ENCODE results near the gene SELPLG. TPM values are rescaled to one million over a fixed set of nuclear protein-coding genes. Genes with fewer than 3 reads are reported as not detected.
"Not testable (repeated sequence)": the region's sequence is repeated elsewhere in the genome, so short reads cannot be mapped to it uniquely, and the experiment has no call there.

The SELPLG gene
- total RNA-seq, 1 donor from 2014 or later, result 55.6 TPM

DNA sequence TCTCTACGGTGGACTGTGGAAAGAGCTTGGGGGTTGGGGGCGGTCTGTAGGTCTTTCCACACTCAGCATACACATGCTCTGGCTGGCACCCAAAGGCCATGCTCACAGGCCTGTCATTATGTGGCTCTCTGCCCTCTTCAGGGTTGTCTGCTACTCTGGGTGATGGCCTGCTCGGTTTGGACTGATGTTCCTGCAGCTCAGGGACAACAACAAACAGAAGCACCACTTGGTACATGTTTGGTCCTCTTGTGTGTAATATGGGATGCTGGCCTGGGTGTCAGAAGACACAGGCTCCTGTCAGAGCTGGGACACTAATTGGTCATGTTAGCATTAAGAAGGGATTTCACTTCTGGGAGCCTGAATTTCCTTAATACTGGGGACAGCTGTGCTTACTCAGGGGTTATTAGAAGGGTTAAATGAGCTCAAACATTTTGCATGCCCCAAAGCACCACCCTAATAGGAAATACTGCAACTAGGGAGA, 32.7 kb upstream of the SELPLG start:
- no peak for DNase-seq (ENCODE audit: low spot score)
- Mint-ChIP-seq H3K4me3 (ENCODE audit: low read depth) (no peak overlapping the region), H3K4me1 (ENCODE audit: low read depth) (peaks cover 24% of the 10 kb centered on the region), H3K27me3 (ENCODE audit: low read depth) (no peaks in the 10 kb centered on the region), H3K9me3 (no peaks in the 10 kb centered on the region), H3K27ac (no peak overlapping the region), H3K36me3 (ENCODE audit: low read depth) (peaks cover 5% of the 10 kb centered on the region)
- intact Hi-C loops (cut with micrococcal nuclease), result no loop called here

DNA sequence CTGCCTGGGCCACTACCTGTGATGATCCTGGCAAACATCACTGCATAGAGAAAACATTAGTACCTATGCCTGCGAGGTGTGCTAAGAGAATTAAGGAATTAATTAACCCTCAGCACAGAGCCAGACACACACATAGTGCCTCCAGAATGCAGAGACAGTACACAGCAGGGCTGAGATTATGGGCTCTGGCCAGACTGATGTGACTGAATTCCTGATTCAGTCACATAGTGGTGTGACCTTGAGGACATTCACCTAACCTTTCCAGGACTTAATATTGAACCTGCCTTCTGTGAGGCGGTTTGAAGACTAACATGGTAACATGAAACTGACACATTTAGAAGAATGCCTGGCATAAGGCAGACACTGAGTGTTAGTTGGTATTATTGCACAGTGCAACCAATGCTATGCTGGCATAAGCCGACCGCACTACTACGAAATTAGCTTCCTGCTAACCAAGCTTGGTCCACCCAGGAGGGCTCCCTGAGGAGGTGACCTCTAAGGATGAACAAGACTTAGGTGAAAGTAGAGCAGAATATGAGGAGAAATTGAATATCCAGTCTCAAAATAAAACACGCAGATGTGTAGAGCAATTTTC, 32.0 kb upstream of the SELPLG start:
- Mint-ChIP-seq H3K4me1 (ENCODE audit: low read depth) (peaks cover 24% of the 10 kb centered on the region), H3K4me3 (ENCODE audit: low read depth) (no peak overlapping the region), H3K27ac (no peak overlapping the region), H3K36me3 (ENCODE audit: low read depth) (peaks cover 8% of the 10 kb centered on the region), H3K27me3 (ENCODE audit: low read depth) (no peaks in the 10 kb centered on the region), H3K9me3 (no peaks in the 10 kb centered on the region)
- intact Hi-C loops (cut with micrococcal nuclease), result loop anchor here (1.0 to 2.0 kb wide), 3 partner anchors 15 to 65 kb away; partner anchors contain the start of gene CORO1C
- no peak for DNase-seq (ENCODE audit: low spot score)

DNA sequence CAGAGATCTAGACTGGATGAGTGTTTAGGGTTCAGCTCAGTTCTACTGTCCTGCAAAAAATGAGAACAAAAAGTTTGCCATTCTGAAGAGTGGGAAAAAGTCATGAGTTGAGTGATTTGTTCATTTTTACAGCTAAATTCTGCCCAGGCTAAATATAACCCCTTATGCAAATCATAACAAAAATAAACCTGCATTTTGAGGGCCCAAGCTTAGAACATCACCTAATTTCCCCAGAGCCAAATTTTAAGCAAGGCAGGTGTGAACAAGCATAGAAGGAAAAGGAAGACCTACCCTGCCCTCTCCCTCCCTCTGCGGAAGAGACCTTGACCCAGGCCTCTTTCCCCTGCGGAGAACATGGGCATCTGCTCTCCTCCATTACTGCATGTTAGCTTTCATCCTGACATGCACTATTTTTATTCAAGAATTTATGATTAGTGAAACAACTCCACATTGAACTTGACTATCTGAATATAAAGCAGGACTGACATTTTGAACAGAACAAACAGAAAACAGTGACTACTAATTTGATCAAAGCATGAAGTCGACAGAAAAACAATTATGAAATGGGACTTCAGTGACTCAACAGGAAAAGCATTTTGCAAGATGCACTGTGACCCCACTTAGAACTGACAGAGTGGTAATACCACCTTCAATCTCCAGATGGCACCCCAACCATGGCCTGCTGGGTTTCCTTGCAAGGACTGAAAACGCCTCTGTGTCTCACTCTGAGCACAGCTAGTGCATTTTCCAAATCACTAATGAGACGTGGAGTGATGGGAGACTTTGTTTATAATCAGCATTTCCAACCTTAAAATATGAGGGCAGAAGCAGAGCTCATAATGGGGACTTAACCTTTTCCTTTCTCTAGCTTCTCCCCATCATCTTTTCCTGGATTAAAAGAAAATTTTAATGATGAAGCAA, 30.9 kb upstream of the SELPLG start:
- peak overlapping the region; percentile 85 for H3K27ac Mint-ChIP-seq
- peaks cover 24% of the 10 kb centered on the region for H3K4me1 Mint-ChIP-seq (ENCODE audit: low read depth)
- peaks cover 11% of the 10 kb centered on the region for H3K36me3 Mint-ChIP-seq (ENCODE audit: low read depth)
- H3K4me3 Mint-ChIP-seq (ENCODE audit: low read depth), result no peak overlapping the region
- peak; percentile 75 for DNase-seq (ENCODE audit: low spot score)
- H3K9me3 Mint-ChIP-seq, result no peaks in the 10 kb centered on the region
- intact Hi-C loops (cut with micrococcal nuclease), result loop anchor here (1.0 to 2.0 kb wide), 8 partner anchors 14 to 287 kb away; partner anchors contain the start of gene CORO1C
- H3K27me3 Mint-ChIP-seq (ENCODE audit: low read depth), result no peaks in the 10 kb centered on the region

DNA sequence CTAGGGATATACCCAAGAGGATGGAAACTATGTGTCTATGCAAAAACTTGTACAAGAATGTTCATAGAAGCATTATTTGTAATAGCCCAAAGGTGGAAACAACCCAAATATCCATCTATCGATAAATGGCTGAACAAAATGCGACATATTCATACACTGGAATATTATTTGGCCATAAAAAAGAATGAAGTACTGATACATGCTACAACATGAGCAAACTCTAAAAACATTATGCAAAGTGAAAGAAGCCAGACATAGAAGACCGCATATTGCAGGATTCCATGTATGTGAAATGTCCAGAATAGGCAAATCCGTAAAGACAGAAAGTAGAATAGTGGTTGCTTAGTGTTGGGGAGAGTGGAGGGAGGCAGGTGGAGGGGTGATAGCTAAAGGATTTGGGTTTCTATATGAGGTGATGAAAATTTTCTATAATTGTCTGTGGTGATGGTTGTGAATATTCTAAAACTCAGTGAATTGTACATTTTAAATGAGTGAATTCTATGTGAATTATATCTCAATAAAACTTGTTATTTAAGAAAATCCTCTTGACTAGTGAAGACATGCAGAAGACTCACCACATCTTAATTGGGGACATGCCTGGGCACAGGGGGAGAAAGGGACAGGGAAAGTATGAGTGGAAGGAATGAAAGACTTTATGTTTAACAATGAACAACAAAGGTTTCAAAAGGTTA, 29.8 kb upstream of the SELPLG start:
- H3K4me3 Mint-ChIP-seq (ENCODE audit: low read depth), result no peak overlapping the region
- H3K27ac Mint-ChIP-seq, result no peak overlapping the region
- intact Hi-C loops (cut with micrococcal nuclease), result loop anchor here (1.0 to 2.0 kb wide), 7 partner anchors 13 to 288 kb away; partner anchors contain the start of gene CORO1C
- peaks cover 24% of the 10 kb centered on the region for H3K4me1 Mint-ChIP-seq (ENCODE audit: low read depth)
- H3K9me3 Mint-ChIP-seq, result no peaks in the 10 kb centered on the region
- H3K36me3 Mint-ChIP-seq (ENCODE audit: low read depth), result peaks cover 18% of the 10 kb centered on the region
- DNase-seq (ENCODE audit: low spot score), result no peak
- H3K27me3 Mint-ChIP-seq (ENCODE audit: low read depth), result no peaks in the 10 kb centered on the region

DNA sequence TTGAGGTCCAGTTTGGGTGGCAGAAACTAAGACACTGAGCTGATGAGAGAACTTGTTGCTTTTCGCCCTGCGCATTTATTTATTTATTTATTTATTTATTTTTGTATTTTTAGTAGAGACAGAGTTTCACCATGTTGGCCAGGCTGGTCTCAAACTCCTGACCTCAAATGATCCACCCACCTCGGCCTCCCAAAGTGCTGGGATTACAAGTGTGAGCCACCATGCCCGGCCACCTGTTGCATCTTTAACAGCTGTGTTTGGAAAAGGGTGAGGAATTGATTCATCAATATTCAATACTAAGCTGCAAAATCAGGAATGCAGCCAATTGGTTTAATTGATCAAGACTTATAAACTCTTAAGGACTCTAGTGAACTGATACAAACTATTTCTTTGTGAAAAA, 24.4 kb upstream of the SELPLG start:
- H3K27ac Mint-ChIP-seq; H3K27me3 Mint-ChIP-seq (ENCODE audit: low read depth); DNase-seq (ENCODE audit: low spot score); H3K4me3 Mint-ChIP-seq (ENCODE audit: low read depth); H3K9me3 Mint-ChIP-seq; intact Hi-C loops (cut with micrococcal nuclease); H3K4me1 Mint-ChIP-seq (ENCODE audit: low read depth): not testable (repeated sequence)
- peaks cover 32% of the 10 kb centered on the region for H3K36me3 Mint-ChIP-seq (ENCODE audit: low read depth)

DNA sequence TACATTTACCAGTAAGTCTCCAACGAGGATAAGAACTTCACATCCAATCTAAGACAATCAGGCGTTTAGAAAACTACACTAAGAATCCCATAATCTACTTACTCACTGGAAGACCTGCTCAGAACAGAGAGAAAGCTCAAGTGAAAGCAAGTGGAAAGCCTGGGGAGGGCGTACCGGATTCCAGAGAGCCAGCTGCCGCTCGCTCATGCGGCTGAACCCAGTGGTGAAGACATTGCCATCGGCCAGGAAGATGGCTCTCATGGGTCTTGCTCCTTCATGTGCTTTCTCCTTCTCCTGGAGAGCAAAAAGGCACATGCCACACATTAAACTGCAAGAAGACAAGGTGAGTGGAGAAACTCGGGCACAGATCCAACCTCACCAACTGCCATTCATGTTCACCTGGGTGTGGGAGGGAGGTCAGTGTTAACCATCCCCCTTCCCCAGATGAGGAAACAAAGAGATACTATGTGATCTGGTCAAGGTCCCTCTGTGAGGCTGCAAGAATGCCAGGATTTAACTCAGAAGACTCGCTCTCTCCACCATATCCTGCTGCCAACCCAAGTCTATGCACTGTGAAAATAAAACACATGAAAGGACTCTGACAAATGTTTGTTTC, 23.5 kb upstream of the SELPLG start:
- H3K27me3 Mint-ChIP-seq (ENCODE audit: low read depth), result no peaks in the 10 kb centered on the region
- no peaks in the 10 kb centered on the region for H3K9me3 Mint-ChIP-seq
- H3K36me3 Mint-ChIP-seq (ENCODE audit: low read depth), result peaks cover 32% of the 10 kb centered on the region
- no peak for DNase-seq (ENCODE audit: low spot score)
- no peak overlapping the region for H3K4me3 Mint-ChIP-seq (ENCODE audit: low read depth)
- intact Hi-C loops (cut with micrococcal nuclease), result no loop called here
- peaks cover 5% of the 10 kb centered on the region for H3K4me1 Mint-ChIP-seq (ENCODE audit: low read depth)
- no peak overlapping the region for H3K27ac Mint-ChIP-seq

DNA sequence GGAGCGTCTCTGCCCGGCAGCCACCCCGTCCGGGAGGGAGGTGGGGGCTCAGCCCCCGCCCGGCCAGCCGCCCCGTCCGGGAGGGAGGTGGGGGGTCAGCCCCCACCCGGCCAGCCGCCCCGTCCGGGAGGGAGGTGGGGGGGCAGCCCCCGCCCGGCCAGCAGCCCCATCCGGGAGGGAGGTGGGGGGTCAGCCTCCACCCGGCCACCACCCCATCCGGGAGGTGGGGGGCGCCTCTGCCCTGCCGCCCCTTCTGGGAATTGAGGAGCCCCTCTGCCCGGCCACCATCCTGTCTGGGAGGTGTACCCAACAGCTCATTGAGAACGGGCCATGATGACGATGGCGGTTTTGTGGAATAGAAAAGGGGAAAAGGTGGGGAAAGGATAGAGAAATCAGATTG, 22.6 kb upstream of the SELPLG start:
- intact Hi-C loops (cut with micrococcal nuclease); H3K4me3 Mint-ChIP-seq (ENCODE audit: low read depth); H3K27me3 Mint-ChIP-seq (ENCODE audit: low read depth); DNase-seq (ENCODE audit: low spot score); H3K4me1 Mint-ChIP-seq (ENCODE audit: low read depth); H3K9me3 Mint-ChIP-seq; H3K27ac Mint-ChIP-seq: not testable (repeated sequence)
- H3K36me3 Mint-ChIP-seq (ENCODE audit: low read depth), result peaks cover 30% of the 10 kb centered on the region

DNA sequence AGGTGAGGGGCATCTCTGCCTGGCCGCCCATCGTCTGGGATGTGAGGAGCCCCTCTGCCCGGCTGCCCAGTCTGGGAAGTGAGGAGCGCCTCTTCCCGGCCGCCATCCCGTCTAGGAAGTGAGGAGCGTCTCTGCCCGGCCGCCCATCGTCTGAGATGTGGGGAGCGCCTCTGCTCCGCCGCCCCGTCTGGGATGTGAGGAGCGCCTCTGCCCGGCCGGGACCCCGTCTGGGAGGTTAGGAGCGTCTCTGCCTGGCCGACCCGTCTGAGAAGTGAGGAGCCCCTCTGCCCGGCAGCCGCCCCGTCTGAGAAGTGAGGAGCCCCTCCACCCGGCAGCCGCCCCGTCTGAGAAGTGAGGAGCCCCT, 22.1 kb upstream of the SELPLG start:
- H3K36me3 Mint-ChIP-seq (ENCODE audit: low read depth), result peaks cover 32% of the 10 kb centered on the region
- H3K4me3 Mint-ChIP-seq (ENCODE audit: low read depth); H3K27ac Mint-ChIP-seq; H3K27me3 Mint-ChIP-seq (ENCODE audit: low read depth); H3K9me3 Mint-ChIP-seq; intact Hi-C loops (cut with micrococcal nuclease); H3K4me1 Mint-ChIP-seq (ENCODE audit: low read depth); DNase-seq (ENCODE audit: low spot score): not testable (repeated sequence)

DNA sequence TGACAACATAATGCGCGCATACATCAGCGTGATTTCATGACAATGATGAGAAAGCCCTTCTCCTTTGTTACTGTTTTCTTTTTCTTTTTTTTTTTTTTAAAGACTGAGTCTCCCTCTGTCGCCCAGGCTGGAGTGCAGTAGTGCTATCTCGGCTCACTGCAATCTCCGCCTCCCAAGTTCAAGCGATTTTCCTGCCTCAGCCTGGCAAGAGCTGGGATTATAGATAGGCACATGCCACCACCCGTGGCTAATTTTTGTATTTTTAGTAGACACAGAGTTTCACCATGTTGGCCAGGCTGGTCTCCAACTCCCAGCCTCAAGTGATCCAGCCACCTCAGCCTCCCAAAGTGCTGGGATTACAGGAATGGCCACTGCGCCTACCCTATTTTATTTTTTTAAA, 20.9 kb upstream of the SELPLG start:
- peaks cover 11% of the 10 kb centered on the region for H3K4me1 Mint-ChIP-seq (ENCODE audit: low read depth)
- H3K4me3 Mint-ChIP-seq (ENCODE audit: low read depth); H3K9me3 Mint-ChIP-seq; intact Hi-C loops (cut with micrococcal nuclease); DNase-seq (ENCODE audit: low spot score); H3K27ac Mint-ChIP-seq; H3K27me3 Mint-ChIP-seq (ENCODE audit: low read depth): not testable (repeated sequence)
- H3K36me3 Mint-ChIP-seq (ENCODE audit: low read depth), result peaks cover 31% of the 10 kb centered on the region

DNA sequence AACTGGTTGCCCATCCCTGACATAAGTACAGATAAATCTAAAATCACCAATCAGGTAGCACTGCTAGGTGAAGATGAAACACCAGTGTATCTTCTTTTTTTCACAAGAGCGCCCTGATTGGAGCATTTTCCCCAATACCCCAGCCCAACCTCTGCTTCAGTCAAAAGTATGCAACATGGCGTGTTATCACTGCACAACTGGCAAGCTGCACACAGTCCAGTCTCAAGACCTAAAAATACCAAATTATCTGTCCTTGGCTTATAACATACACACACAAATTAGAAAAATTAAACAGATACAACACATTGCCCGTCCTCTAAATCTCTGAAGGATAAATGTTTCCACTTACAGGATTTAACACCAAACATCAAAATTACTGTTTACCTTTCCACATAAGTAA, 20.2 kb upstream of the SELPLG start:
- H3K9me3 Mint-ChIP-seq, result no peaks in the 10 kb centered on the region
- H3K27me3 Mint-ChIP-seq (ENCODE audit: low read depth), result no peaks in the 10 kb centered on the region
- peaks cover 18% of the 10 kb centered on the region for H3K4me1 Mint-ChIP-seq (ENCODE audit: low read depth)
- no peak overlapping the region for H3K4me3 Mint-ChIP-seq (ENCODE audit: low read depth)
- DNase-seq (ENCODE audit: low spot score), result no peak
- peak overlapping the region; percentile 11 for H3K27ac Mint-ChIP-seq
- intact Hi-C loops (cut with micrococcal nuclease), result no loop called here
- H3K36me3 Mint-ChIP-seq (ENCODE audit: low read depth), result peaks cover 34% of the 10 kb centered on the region

DNA sequence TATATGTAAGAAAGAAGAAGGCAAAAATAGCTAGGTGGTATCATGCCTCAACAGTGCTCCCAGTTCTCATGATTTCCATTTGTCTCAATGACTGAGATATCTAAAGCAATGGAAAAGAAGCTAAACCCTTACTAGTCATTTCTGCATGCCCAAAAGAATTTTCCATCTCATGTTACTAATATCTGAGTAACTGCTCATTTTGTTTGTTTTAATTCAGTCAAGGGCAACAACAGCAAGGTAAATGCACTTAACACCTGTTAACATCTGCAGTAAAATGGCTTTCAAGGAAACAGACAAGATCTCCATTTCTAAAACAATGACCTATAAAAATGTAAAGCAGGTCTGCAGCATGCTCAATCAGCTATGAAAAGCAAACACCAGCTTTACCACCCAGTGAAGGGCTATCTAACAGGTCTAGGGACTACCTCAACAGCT, 19.4 kb upstream of the SELPLG start:
- Mint-ChIP-seq H3K4me3 (ENCODE audit: low read depth) (no peak overlapping the region), H3K27ac (no peak overlapping the region), H3K27me3 (ENCODE audit: low read depth) (no peaks in the 10 kb centered on the region), H3K9me3 (no peaks in the 10 kb centered on the region), H3K4me1 (ENCODE audit: low read depth) (peaks cover 23% of the 10 kb centered on the region), H3K36me3 (ENCODE audit: low read depth) (peaks cover 37% of the 10 kb centered on the region)
- no peak for DNase-seq (ENCODE audit: low spot score)
- intact Hi-C loops (cut with micrococcal nuclease), result no loop called here

DNA sequence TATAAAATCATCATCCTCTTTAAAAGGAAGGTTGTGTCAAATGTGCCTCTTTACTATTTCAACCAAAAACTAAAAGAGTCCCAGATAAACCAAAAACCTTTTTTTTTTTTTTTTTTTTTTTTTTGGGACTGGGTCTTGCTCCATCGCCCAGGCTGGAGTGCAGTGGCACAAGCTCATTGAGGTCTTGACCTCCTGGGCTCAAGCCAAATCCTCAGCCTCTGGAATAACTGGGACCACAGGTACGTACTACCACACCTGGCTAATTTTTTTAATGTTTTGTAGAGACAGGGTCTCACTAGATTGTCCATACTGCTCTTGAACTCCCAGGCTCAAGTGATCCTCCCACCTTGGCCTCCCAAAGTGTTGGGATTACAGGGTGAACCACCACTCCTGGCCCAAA, 16.4 kb upstream of the SELPLG start:
- Mint-ChIP-seq H3K9me3 (no peaks in the 10 kb centered on the region), H3K4me1 (ENCODE audit: low read depth) (peaks cover 46% of the 10 kb centered on the region), H3K27ac (no peak overlapping the region), H3K36me3 (ENCODE audit: low read depth) (peaks cover 50% of the 10 kb centered on the region), H3K4me3 (ENCODE audit: low read depth) (no peak overlapping the region), H3K27me3 (ENCODE audit: low read depth) (no peaks in the 10 kb centered on the region)
- DNase-seq (ENCODE audit: low spot score), result no peak
- intact Hi-C loops (cut with micrococcal nuclease), result loop anchor here (2.0 kb wide), 1 partner anchor 15 kb away; no protein-coding TSS in a partner anchor
